ENCODE data around the gene WDR59. TPM values are rescaled to one million over a fixed set of nuclear protein-coding genes. Genes with fewer than 3 reads are reported as not detected.

The WDR59 gene
- total RNA-seq, 1 donor from 2014 or later, result 64.0 TPM

- Histone ChIP-seq H3F3A (ENCODE audit: low read depth) (no peaks in the 10 kb centered on the region), H4K20me1 (ENCODE audit: low read depth) (no peaks in the 10 kb centered on the region), H3K79me2 (ENCODE audit: low read depth) (no peaks in the 10 kb centered on the region), H3K4me2 (no peak overlapping the region), H3K9ac (no peak overlapping the region), H3K9me3 (ENCODE audit: low read depth) (no peaks in the 10 kb centered on the region), H3K27me3 (no peaks in the 10 kb centered on the region), H3K4me3 (no peak overlapping the region), H3K27ac (no peak overlapping the region), H3K4me1 (no peaks in the 10 kb centered on the region), H2AFZ (replicated peaks) (no peak overlapping the region), H3K36me3 (peaks cover 8% of the 10 kb centered on the region)
- no peak for TF ChIP-seq EZH2phosphoT487 (IDR thresholded peaks at IDR 0.05)
- no peak for TF ChIP-seq CTCF (IDR thresholded peaks at IDR 0.05)
- TF ChIP-seq EZH2 (IDR thresholded peaks at IDR 0.05), result no peak
- no peak for DNase-seq (ENCODE audit: low spot score)
- Mint-ChIP-seq H3K36me3 (peaks cover 33% of the 10 kb centered on the region), H3K27me3 (ENCODE audit: insufficient read depth, low read depth) (no peaks in the 10 kb centered on the region), H3K4me1 (no peaks in the 10 kb centered on the region), H3K27ac (no peak overlapping the region), H3K4me3 (no peak overlapping the region), H3K9me3 (no peaks in the 10 kb centered on the region)
Measured at GRCh38 chr16:74893541-74893940, 91.4 kb downstream of the WDR59 start.

GRCh38 chr16:74892574-74893461 is 92.1 kb downstream of the WDR59 start:
- Mint-ChIP-seq H3K4me1 (no peaks in the 10 kb centered on the region), H3K9me3 (no peaks in the 10 kb centered on the region), H3K4me3 (no peak overlapping the region), H3K27me3 (ENCODE audit: insufficient read depth, low read depth) (no peaks in the 10 kb centered on the region), H3K27ac (no peak overlapping the region), H3K36me3 (peaks cover 35% of the 10 kb centered on the region)
- no peak overlapping the region for H3K27ac ChIP-seq
- no peak overlapping the region for H2AFZ ChIP-seq (replicated peaks)
- H3F3A ChIP-seq (ENCODE audit: low read depth), result no peaks in the 10 kb centered on the region
- peaks cover 8% of the 10 kb centered on the region for H3K36me3 ChIP-seq
- H3K4me2 ChIP-seq, result no peak overlapping the region
- no peaks in the 10 kb centered on the region for H4K20me1 ChIP-seq (ENCODE audit: low read depth)
- no peak for DNase-seq (ENCODE audit: low spot score)
- no peaks in the 10 kb centered on the region for H3K27me3 ChIP-seq
- no peaks in the 10 kb centered on the region for H3K4me1 ChIP-seq
- no peaks in the 10 kb centered on the region for H3K79me2 ChIP-seq (ENCODE audit: low read depth)
- H3K9me3 ChIP-seq (ENCODE audit: low read depth), result no peaks in the 10 kb centered on the region
- TF ChIP-seq EZH2phosphoT487 (IDR thresholded peaks at IDR 0.05) (no peak), EZH2 (IDR thresholded peaks at IDR 0.05) (no peak), CTCF (IDR thresholded peaks at IDR 0.05) (no peak)
- H3K4me3 ChIP-seq, result no peak overlapping the region
- no peak overlapping the region for H3K9ac ChIP-seq

- no peak overlapping the region for H3K27ac ChIP-seq
- no peaks in the 10 kb centered on the region for H3K4me1 ChIP-seq
- no peak for DNase-seq (ENCODE audit: low spot score)
- no peaks in the 10 kb centered on the region for H3F3A ChIP-seq (ENCODE audit: low read depth)
- no peaks in the 10 kb centered on the region for H3K79me2 ChIP-seq (ENCODE audit: low read depth)
- H3K9ac ChIP-seq, result no peak overlapping the region
- no peak overlapping the region for H2AFZ ChIP-seq (replicated peaks)
- no peak overlapping the region for H3K4me2 ChIP-seq
- H3K27me3 ChIP-seq, result no peaks in the 10 kb centered on the region
- no peak overlapping the region for H3K27ac Mint-ChIP-seq
- H3K4me3 ChIP-seq, result no peak overlapping the region
- no peaks in the 10 kb centered on the region for H3K9me3 Mint-ChIP-seq
- no peaks in the 10 kb centered on the region for H3K27me3 Mint-ChIP-seq (ENCODE audit: insufficient read depth, low read depth)
- H3K36me3 ChIP-seq, result peaks cover 8% of the 10 kb centered on the region
- H3K4me1 Mint-ChIP-seq, result peaks cover 5% of the 10 kb centered on the region
- no peak for TF ChIP-seq CTCF (IDR thresholded peaks at IDR 0.05)
- H3K4me3 Mint-ChIP-seq, result no peak overlapping the region
- no peaks in the 10 kb centered on the region for H4K20me1 ChIP-seq (ENCODE audit: low read depth)
- peaks cover 49% of the 10 kb centered on the region for H3K36me3 Mint-ChIP-seq
- no peaks in the 10 kb centered on the region for H3K9me3 ChIP-seq (ENCODE audit: low read depth)
Measured at GRCh38 chr16:74888888-74889287, 96.0 kb downstream of the WDR59 start.

All from neural progenitor cell (in vitro differentiated cells).